Caco-2 (cell line): Measurements from ENCODE around the gene FAM124A. TPM values are rescaled to one million over a fixed set of nuclear protein-coding genes. Genes with fewer than 3 reads are reported as not detected.
A peak's percentile ranks its signal among the peaks of the same experiment; 100 is the strongest.

Experiments
- BruUV-seq: library from RNA; stranded (reverse); fragments of 400-500 nt; replicated peaks from 2 replicates; lab custom pipeline; 2021; lab: Mats Ljungman, UMichigan
- CTCF ChIA-PET: fragments of 300-600 bp; sonication (Branson Sonifier 250); formaldehyde crosslinking; loops from one replicate; lab custom pipeline; 2022; ENCODE audit warnings: antibody characterized with exemption; lab: Charles Lee
- POLR2A ChIA-PET: fragments of 300-600 bp; sonication (Branson Sonifier 250); formaldehyde crosslinking; loops from one replicate; lab custom pipeline; 2022; ENCODE audit warnings: antibody characterized with exemption; lab: Charles Lee
- DNase-seq, 2 experiments: peaks; one replicate each; pipeline versions ENCODE4 v3.0.0 to v3.0.0-alpha.2; 2020 to 2022
- H3K27me3 ChIP-seq: replicated peaks from 2 replicates; pipeline ENCODE4 v1.6.0; 2011; ENCODE audit warnings: low read length; ENCODE audit not compliant: control insufficient read depth, insufficient read depth
- H3K36me3 ChIP-seq: 2 replicates; pipeline ENCODE4 v1.5.1; 2011; ENCODE audit warnings: low read length; ENCODE audit not compliant: control insufficient read depth, insufficient read depth
- H3K4me1 ChIP-seq: fragments of 250-450 bp; sonication (Bioruptor Pico); 2 replicates; pipeline ENCODE4 v1.5.1; 2020; ENCODE audit warnings: mild to moderate bottlenecking
- H3K4me3 ChIP-seq: 2 replicates; pipeline ENCODE4 v1.5.1; 2011; ENCODE audit warnings: low read depth, mild to moderate bottlenecking, control low read depth, low read length
- H3K9me3 ChIP-seq: fragments of 250-450 bp; sonication (Bioruptor Pico); 2 replicates; pipeline ENCODE4 v1.5.1; 2020; ENCODE audit warnings: mild to moderate bottlenecking, moderate library complexity
- H3K27ac Mint-ChIP-seq: one replicate; pipeline ENCODE4 v1.8.0; 2022; ENCODE audit warnings: mixed read lengths; ENCODE audit not compliant: unreplicated experiment
- H3K27me3 Mint-ChIP-seq: one replicate; pipeline ENCODE4 v1.8.0; 2022; ENCODE audit warnings: mixed read lengths; ENCODE audit not compliant: insufficient read depth, unreplicated experiment
- H3K36me3 Mint-ChIP-seq: one replicate; pipeline ENCODE4 v1.8.0; 2022; ENCODE audit warnings: mild to moderate bottlenecking, mixed read lengths; ENCODE audit not compliant: insufficient read depth, unreplicated experiment
- H3K4me1 Mint-ChIP-seq: one replicate; pipeline ENCODE4 v1.8.0; 2022; ENCODE audit warnings: low read depth, mixed read lengths; ENCODE audit not compliant: unreplicated experiment
- H3K4me3 Mint-ChIP-seq: one replicate; pipeline ENCODE4 v1.8.0; 2022; ENCODE audit warnings: mild to moderate bottlenecking, moderate library complexity, mixed read lengths; ENCODE audit not compliant: unreplicated experiment
- H3K9me3 Mint-ChIP-seq: one replicate; pipeline ENCODE4 v1.8.0; 2022; ENCODE audit warnings: mixed read lengths; ENCODE audit not compliant: unreplicated experiment
- intact Hi-C: fragments of 100-400 bp; cut with micrococcal nuclease; formaldehyde crosslinking; loops from one replicate; pipeline ENCODE4 v1.10.0; 2022; ENCODE audit not compliant: unreplicated experiment
- total RNA-seq: library from RNA; stranded (reverse); gene quantifications from 2 replicates; pipeline ENCODE4 v1.2.3, GENCODE V29; 2022
- TF ChIP-seq, protein P1 (sequence below), 2 experiments: fragments of 200-600 bp in 1 of 2; IDR thresholded peaks; 1 replicate in 1 of 2; 2 replicates in 1 of 2; pipeline versions ENCODE4 v1.5.1 to v1.8.0; 2011 to 2022; ENCODE audit warnings: antibody characterized with exemption in 1 of 2, control low read depth in 1 of 2, inconsistent platforms in 1 of 2, low read depth in 1 of 2, low read length in 1 of 2, mild to moderate bottlenecking in 1 of 2, moderate library complexity in 1 of 2; ENCODE audit not compliant: insufficient read depth in 1 of 2, severe bottlenecking in 1 of 2, unreplicated experiment in 1 of 2

FAM124A gene
- total RNA-seq, 1 experiment from 2014 or later = 0.52 TPM

GRCh38 chr13:51260154-51260553 is 38.0 kb downstream of the FAM124A start:
- POLR2A ChIA-PET = no interaction called here
- no TSS peak for BruUV-seq
- no peaks in the 10 kb centered on the region for H3K4me1 Mint-ChIP-seq
- no peak for DNase-seq
- H3K27me3 ChIP-seq = no peaks in the 10 kb centered on the region
- CTCF ChIA-PET = no interaction called here
- no peaks in the 10 kb centered on the region for H3K4me1 ChIP-seq
- H3K36me3 ChIP-seq = no peaks in the 10 kb centered on the region
- H3K27ac Mint-ChIP-seq = no peak overlapping the region
- H3K4me3 Mint-ChIP-seq = no peak overlapping the region
- H3K27me3 Mint-ChIP-seq = no peaks in the 10 kb centered on the region
- H3K9me3 ChIP-seq = no peaks in the 10 kb centered on the region
- no peaks in the 10 kb centered on the region for H3K9me3 Mint-ChIP-seq
- H3K4me3 ChIP-seq = no peak overlapping the region
- TF ChIP-seq, protein P1, sequence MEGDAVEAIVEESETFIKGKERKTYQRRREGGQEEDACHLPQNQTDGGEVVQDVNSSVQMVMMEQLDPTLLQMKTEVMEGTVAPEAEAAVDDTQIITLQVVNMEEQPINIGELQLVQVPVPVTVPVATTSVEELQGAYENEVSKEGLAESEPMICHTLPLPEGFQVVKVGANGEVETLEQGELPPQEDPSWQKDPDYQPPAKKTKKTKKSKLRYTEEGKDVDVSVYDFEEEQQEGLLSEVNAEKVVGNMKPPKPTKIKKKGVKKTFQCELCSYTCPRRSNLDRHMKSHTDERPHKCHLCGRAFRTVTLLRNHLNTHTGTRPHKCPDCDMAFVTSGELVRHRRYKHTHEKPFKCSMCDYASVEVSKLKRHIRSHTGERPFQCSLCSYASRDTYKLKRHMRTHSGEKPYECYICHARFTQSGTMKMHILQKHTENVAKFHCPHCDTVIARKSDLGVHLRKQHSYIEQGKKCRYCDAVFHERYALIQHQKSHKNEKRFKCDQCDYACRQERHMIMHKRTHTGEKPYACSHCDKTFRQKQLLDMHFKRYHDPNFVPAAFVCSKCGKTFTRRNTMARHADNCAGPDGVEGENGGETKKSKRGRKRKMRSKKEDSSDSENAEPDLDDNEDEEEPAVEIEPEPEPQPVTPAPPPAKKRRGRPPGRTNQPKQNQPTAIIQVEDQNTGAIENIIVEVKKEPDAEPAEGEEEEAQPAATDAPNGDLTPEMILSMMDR (IDR thresholded peaks at IDR 0.05; ENCODE audit: insufficient read depth in 1 of 2, low read depth in 1 of 2, low read length in 1 of 2, severe bottlenecking in 1 of 2, unreplicated experiment in 1 of 2) = no peak
- intact Hi-C loops = no loop called here
- H3K36me3 Mint-ChIP-seq = no peaks in the 10 kb centered on the region

- no TSS peak for BruUV-seq
- CTCF ChIA-PET = interaction anchor here (1.8 kb wide), 1 partner anchor 24 kb away, joined by 8 read pairs; no protein-coding TSS in a partner anchor
- no peak overlapping the region for H3K4me3 Mint-ChIP-seq
These were observed 39.5 kb downstream of the FAM124A start for GRCh38 chr13:51261610-51262249.

GRCh38 chr13:51262501-51263211 is 40.5 kb downstream of the FAM124A start:
- POLR2A ChIA-PET = no interaction called here
- intact Hi-C loops = no loop called here
- no peaks in the 10 kb centered on the region for H3K9me3 ChIP-seq
- no peaks in the 10 kb centered on the region for H3K9me3 Mint-ChIP-seq
- CTCF ChIA-PET = interaction anchor here (0.7 to 1.8 kb wide), 2 partner anchors 23 to 674 kb away, joined by 3 to 8 read pairs; no protein-coding TSS in a partner anchor
- no peaks in the 10 kb centered on the region for H3K4me1 ChIP-seq
- no peaks in the 10 kb centered on the region for H3K27me3 Mint-ChIP-seq
- no peak overlapping the region for H3K4me3 Mint-ChIP-seq
- no peaks in the 10 kb centered on the region for H3K27me3 ChIP-seq
- TF ChIP-seq, protein P1 (IDR thresholded peaks at IDR 0.05; ENCODE audit: insufficient read depth in 1 of 2, low read depth in 1 of 2, low read length in 1 of 2, severe bottlenecking in 1 of 2, unreplicated experiment in 1 of 2) = peak; percentile 15 to 37
- no peaks in the 10 kb centered on the region for H3K36me3 Mint-ChIP-seq
- H3K36me3 ChIP-seq = no peaks in the 10 kb centered on the region
- no peaks in the 10 kb centered on the region for H3K4me1 Mint-ChIP-seq
- no peak overlapping the region for H3K4me3 ChIP-seq
- DNase-seq = peak in 1 of 2 experiments; percentile 23
- no TSS peak for BruUV-seq
- no peak overlapping the region for H3K27ac Mint-ChIP-seq

More at GRCh38 chr13:51261610-51262249, 39.5 kb downstream of the FAM124A start:
- no peaks in the 10 kb centered on the region for H3K27me3 ChIP-seq
- H3K4me1 ChIP-seq = no peaks in the 10 kb centered on the region
- no peak overlapping the region for H3K4me3 ChIP-seq
- no peaks in the 10 kb centered on the region for H3K9me3 Mint-ChIP-seq
- TF ChIP-seq, protein P1 (IDR thresholded peaks at IDR 0.05; ENCODE audit: insufficient read depth in 1 of 2, low read depth in 1 of 2, low read length in 1 of 2, severe bottlenecking in 1 of 2, unreplicated experiment in 1 of 2) = no peak
- H3K4me1 Mint-ChIP-seq = no peaks in the 10 kb centered on the region
- intact Hi-C loops = no loop called here
- H3K27ac Mint-ChIP-seq = no peak overlapping the region
- no peaks in the 10 kb centered on the region for H3K9me3 ChIP-seq
- DNase-seq = no peak
- H3K27me3 Mint-ChIP-seq = no peaks in the 10 kb centered on the region
- no peaks in the 10 kb centered on the region for H3K36me3 ChIP-seq
- POLR2A ChIA-PET = no interaction called here
- H3K36me3 Mint-ChIP-seq = no peaks in the 10 kb centered on the region
